GM18511 (cell line): ENCODE results near the gene TTL.
"Not testable (repeated sequence)": the region's sequence is repeated elsewhere in the genome, so short reads cannot be mapped to it uniquely, and the experiment has no call there.

Experiments
- ATAC-seq: cut with Tn5 transposase; IDR thresholded peaks from one replicate; pipeline ENCODE4 v1.9.1; 2021; ENCODE audit warnings: mild to moderate bottlenecking, moderate library complexity; ENCODE audit not compliant: unreplicated experiment

The TTL gene

GRCh38 chr2:112519506-112519905, 37.5 kb downstream of the TTL start:
- no peak for ATAC-seq

- ATAC-seq: no peak
Observed at GRCh38 chr2:112520234-112520783, 38.4 kb downstream of the TTL start.

GRCh38 chr2:112523291-112523777, 41.4 kb downstream of the TTL start:
- ATAC-seq: no peak

DNA sequence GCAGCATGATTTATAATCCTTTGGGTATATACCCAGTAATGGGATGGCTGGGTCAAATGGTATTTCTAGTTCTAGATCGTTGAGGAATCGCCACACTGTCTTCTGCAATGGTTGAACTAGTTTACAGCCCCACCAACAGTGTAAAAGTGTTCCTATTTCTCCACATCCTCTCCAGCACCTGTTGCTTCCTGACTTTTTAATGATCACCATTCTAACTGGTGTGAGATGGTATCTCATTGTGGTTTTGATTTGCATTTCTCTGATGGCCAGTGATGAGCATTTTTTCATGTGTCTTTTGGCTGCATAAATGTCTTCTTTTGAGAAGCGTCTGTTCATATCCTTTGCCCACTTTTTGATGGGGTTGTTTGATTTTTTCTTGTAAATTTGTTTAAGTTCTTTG, 42.3 kb downstream of the TTL start:
- not testable (repeated sequence) for ATAC-seq

- no peak for ATAC-seq
Observed at GRCh38 chr2:112528541-112528940, 46.6 kb downstream of the TTL start.

DNA sequence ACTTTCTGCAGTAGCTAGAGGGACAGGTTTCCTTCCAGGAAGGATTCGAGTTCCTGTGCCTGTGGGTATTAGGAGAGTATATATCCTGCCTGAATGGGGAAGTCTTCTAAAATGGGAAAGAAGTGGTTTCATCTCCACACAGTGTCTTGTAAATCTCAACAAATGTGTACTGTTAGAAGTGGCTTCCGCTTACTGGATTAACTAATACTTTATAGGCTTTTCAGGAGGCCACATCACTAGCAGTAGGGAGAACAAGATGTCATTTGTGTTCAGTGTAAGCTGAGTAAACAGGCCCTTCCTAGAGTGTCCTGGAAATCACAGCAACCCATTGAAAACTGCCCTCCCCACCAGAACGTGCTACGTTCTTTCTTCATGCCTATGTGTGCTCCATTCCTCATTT, 47.8 kb downstream of the TTL start:
- no peak for ATAC-seq

DNA sequence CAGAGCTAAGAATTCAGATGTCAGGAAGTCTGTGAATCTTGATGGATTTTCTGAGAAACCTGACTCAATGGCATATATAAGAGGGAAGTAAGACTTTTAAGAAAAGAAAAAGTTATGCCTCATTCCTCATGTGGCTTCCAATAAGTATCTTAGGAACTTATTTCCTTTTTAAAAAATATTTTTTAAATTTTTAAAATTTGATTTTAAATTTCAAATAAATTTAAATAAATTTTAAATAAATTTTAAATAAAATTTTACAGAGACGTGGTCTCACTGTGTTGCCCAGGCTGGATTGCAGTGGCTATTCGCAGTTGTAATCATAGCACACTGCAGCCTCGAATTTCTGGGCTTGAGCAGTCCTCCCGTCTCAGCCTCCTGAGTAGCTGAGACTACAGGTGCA, 48.8 kb downstream of the TTL start:
- no peak for ATAC-seq

- no peak for ATAC-seq
Observed at GRCh38 chr2:112534826-112535225, 52.9 kb downstream of the TTL start.

- not testable (repeated sequence) for ATAC-seq
Observed at GRCh38 chr2:112536665-112537064, 54.7 kb downstream of the TTL start.

DNA sequence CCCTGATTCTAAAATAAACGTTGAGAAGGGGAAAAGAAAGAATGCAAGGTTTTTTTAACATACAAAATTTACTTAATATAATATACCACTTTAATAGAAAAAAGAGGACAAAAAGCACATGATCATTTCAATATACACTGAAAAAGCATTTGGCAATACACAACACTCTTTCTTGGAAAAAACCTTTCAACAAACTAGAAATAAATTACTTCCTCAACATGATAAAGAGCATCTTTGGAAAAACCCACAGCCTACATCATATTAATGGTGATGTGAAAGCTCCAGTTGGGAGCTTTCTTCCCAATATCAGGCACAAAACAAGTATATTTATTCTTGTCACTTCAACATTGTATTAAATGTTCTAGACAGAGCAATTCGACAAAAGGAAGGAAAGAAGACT, 57.4 kb downstream of the TTL start:
- ATAC-seq: no peak

- no peak for ATAC-seq
Observed at GRCh38 chr2:112540906-112541305, 59.0 kb downstream of the TTL start.

- ATAC-seq: peak; percentile 74
Observed at GRCh38 chr2:112541315-112542122, 59.6 kb downstream of the TTL start.

GRCh38 chr2:112542123-112542983, 60.4 kb downstream of the TTL start, which contains the start of gene POLR1B:
POLR1B (plus strand) TSS chr2:112542465; CDS start chr2:112542495, 30 bp downstream.
- ATAC-seq: peak; percentile 84

GRCh38 chr2:112542984-112543661, 61.2 kb downstream of the TTL start:
- ATAC-seq: no peak

- no peak for ATAC-seq
Observed at GRCh38 chr2:112547333-112547732, 65.4 kb downstream of the TTL start.

DNA sequence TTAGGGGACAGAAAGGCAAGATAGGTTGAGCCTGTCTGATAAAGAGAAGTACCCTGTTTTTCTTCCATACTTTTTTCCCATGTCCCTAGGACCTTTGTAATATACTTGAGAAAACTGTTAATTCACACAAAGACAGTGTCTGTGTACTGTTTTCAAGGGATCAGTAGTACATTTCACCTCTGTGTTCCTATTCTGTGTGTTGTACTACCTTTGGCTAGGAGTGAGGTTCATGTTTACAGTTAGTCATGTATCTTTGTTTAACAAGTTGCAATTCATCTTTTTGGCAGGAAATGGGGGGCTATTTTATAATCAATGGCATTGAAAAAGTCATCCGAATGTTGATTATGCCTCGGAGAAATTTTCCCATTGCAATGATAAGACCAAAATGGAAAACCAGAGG, 67.0 kb downstream of the TTL start:
- no peak for ATAC-seq

DNA sequence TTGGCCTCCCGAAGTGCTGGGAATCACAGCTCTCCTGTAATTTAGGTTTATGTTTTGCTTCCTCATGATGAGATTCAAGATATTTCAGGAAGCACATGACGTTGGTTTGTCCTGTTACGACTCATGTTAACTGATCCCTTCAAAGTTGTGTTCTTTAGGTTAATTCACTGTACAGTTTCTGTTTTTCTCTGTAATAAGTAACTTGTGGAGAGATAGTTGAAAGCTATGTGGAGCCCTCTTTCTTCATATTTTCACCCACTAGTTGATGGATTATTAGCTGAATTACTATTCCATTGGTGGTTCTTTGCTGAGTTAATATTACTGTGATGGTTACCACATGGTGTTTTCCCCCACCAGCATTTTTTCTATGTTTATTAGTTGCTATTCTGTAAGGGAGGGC, 84.1 kb downstream of the TTL start:
- ATAC-seq: peak; percentile 77

GRCh38 chr2:112566508-112566907, 84.6 kb downstream of the TTL start:
- ATAC-seq: peak; percentile 26

GRCh38 chr2:112572005-112572404, 90.0 kb downstream of the TTL start:
- no peak for ATAC-seq

- ATAC-seq: no peak
Observed at GRCh38 chr2:112577756-112578155, 95.8 kb downstream of the TTL start.

GRCh38 chr2:112579241-112579640, 97.3 kb downstream of the TTL start:
- ATAC-seq: no peak
